NOMO-1 (cell line): ENCODE data around the gene SCAMP4.
A peak's percentile ranks its signal among the peaks of the same experiment; 100 is the strongest.
"Not testable (repeated sequence)": the region's sequence is repeated elsewhere in the genome, so short reads cannot be mapped to it uniquely, and the experiment has no call there.

Experiments used
- DNase-seq, 2 experiments: peaks; one replicate each; lab custom pipeline; 2025; ENCODE audit not compliant: unreplicated experiment in 2 of 2; lab: John Stamatoyannopoulos, UW

Gene SCAMP4

DNA sequence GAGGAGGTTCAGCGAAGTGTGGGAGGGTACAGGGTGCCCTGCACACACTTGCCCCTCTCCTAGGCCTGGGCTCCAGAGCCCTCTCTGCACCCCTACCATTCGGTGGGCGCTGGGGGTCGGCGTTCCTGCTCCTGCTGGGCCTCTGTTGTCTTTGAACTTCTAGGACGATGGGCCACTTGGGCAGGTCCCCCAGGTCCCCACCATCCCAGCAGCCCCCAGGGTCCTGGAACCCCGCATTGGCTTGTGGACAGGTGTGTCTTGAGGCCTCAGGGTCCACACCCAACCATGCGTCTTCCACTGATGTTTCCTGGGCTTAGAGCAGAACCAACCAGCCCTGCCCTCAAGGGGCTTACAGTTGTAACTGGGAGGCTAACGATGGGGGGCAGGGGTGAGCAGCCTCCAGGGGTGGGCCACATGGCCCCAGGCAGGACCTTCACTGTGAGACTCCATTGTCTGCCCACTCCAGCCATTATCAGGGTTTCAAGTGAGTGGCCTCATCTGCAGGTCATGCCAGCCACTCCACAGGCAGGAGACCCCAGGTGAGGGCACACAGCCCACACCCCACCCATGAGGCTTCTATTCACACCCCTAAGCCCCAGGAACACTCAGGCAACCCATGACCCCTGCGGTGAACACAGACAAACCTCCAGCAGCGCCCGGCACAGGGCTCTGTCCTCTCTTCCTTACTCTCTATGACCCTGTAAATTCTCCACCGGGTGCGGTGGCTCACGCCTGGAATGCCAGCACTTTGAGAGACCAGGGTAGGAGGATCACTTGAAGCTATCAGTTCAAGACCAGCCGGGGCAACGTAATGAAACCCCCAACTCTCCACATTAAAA, 39.8 kb upstream of the SCAMP4 start:
- no peak for DNase-seq

- no peak for DNase-seq
Observed at GRCh38 chr19:1866693-1867348, 38.4 kb upstream of the SCAMP4 start.

- no peak for DNase-seq
Observed at GRCh38 chr19:1867349-1867724, 37.9 kb upstream of the SCAMP4 start.

DNA sequence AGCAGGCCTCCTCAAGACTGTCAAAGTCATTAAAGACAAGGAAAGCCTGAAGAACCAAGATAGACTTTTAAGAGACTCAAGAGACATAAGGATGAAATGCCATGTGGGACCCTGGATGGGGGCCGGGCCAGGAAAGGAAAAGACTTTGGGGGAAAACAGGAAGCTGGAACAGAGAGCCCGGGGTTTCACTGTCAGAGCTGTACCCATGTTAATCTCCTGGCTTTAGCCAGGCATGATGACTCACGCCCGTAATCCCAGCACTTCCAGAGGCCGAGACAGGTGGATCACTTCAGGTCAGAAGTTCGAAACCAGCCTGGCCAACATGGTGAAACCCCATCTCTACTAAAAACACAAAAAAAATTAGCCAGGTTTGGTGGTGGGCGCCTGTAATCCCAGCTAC, 36.2 kb upstream of the SCAMP4 start:
- no peak for DNase-seq

DNA sequence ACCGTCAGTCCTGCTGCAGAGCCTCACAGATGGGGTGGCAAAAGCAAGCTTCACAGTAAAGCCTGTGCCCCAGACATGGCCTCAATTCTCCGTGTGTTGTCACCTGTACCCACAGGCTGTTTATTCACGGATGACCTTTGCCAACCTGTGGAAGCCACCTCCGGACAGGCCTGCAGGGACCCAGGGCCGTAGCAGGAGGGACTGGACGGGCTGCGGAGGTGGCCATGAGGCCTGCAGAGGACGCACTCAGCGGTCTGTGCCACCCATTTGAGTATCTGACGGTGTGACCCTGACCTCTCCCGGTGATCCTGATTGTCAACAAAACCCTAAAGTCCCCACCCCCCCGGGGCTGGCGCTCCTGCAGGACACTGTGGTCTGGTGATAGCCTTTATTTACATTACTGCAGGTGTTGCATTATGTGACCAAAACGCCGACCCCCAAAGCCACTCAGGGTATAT, 34.0 kb upstream of the SCAMP4 start:
- no peak for DNase-seq

- no peak for DNase-seq
Observed at GRCh38 chr19:1871630-1872029, 33.6 kb upstream of the SCAMP4 start.

DNA sequence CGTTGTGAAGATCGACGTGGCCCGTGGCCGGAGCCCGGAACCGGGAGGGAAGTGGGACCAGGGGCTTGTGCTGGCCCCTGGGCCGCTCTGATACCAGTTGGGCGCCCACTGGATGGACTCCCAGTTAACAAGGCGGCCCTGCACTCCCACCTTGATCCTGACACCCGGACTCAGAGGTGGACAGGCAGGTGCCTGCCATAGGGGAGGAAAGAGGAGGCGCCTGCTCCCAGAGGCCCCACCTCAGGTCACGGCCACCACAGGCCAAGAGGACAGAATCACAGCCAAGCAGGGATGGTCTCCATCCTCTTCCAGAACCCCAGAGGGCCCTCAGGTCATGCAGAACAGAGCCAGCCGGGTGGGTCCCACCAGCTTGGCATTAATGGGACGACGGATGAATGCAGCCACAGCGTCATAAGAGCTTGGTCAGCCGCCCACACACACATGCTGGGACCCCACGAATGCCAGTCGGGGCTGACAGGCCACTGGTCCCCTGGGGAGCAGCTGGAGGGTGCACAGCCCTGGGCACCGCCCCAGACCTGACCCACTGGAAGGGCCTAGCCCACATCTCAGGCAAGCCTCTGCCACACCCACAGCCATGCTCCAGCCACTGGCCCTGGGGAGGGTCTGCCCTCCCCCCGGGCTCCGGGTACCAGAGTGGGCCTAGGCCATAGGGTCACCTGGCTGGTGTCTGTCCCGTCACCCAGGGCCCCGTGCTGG, 32.2 kb upstream of the SCAMP4 start:
- DNase-seq: no peak

DNA sequence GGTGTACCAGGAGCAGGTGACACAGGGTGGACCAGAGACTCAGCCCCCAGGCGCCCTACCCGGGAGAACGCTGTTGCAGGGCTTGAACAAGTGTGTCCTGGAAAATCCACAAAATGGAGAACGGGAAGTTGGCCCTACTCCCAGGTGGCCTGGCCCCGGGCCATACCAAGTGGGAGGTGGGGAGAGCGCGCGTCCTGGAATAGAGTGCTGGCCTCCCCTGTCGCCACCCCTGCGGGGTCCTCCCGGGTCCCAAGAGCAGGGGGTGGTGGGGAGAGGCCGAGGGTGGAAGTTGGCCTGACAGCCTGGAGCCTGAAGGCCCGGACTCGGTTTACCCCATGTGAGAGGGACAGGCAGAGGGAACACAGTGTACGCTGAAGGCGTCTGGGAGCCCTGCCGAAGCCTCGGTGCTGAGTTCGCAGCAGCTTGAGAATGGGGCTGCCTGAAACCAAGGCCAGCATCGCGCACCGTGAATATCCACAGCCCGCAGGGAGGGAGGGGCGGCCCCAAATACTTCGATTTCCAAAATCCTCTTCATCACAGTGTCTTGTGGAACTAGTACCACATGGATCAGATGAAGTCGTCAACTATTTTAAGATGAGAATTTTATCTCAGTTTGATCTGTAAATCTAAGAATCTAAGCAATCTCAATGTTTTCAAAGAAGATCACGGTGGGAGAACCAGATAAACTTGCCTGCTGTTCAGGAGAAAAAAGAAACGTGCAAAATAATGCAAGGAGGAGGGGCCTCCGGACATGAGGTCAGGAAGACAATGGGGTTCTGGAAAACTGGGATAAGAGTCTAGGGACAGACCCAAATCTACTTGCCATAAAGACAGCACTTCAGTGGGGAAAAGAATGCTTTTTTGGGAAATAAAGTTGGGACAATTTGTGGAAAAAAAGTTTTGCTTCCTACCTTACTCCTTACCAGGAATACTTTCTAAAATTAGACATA, 31.4 kb upstream of the SCAMP4 start:
- DNase-seq: no peak

- peak in 1 of 2 experiments; percentile 55 for DNase-seq
Observed at GRCh38 chr19:1874554-1875185, 30.5 kb upstream of the SCAMP4 start.

DNA sequence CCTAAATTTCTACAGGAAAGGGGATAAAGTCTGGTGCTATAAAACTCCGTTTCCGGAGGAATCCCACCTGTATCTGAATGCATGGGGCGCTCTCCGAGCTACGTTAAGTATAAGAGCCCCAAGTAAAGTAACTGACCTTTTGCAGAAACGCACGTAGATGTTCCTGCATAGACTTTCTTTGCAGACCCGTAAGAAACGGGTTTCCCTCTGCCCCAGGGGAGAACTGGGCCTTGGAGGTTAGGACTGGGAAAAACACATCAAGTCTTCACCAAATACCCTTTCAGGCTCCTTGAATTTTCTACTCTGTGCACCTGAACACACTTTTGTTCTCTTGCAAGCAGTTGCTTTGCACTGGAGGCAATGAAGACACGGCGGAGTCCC, 29.9 kb upstream of the SCAMP4 start:
- not testable (repeated sequence) for DNase-seq

DNA sequence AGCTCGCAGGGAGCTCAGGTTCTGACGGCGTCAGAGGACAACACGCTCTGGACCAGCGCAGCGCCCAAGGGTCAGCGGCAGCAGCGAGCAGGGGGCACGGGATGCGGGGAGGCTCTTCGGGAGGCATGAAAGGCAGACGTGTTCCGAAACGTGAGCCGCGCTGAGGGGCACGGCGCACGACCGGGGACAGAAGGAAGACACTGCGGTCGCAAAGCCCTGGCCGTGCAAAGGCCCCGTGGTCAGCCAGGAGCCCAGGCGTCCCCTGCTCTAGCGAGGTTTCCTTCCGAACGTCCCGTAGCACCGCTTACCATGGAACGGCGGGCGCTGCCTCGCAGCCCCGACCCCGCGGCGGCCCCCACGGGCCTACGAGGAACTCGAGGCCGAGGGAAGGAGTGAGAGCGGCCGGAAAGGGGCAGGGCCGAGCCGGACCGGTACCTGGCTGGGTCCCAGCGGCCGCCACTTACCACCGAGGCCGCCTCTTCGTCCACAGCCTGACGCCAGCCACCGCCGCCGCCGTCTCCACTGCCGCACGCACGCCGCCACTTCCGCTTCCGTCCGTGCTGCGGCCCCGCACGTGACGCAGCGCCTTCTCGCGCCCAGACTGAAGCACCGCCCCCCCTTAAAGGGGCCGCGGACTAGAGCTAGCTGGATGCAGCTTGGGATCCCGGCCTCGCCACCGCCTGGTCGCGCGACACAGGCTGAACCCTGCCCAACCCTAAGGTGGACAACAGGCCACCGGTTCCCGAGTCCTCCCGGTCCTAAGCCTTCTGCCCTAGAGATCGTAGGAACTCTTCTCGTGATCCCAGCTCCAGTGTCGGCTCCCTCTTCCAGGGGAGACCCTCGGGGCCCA, 29.3 kb upstream of the SCAMP4 start:
- DNase-seq: peak; percentile 92 to 96

DNA sequence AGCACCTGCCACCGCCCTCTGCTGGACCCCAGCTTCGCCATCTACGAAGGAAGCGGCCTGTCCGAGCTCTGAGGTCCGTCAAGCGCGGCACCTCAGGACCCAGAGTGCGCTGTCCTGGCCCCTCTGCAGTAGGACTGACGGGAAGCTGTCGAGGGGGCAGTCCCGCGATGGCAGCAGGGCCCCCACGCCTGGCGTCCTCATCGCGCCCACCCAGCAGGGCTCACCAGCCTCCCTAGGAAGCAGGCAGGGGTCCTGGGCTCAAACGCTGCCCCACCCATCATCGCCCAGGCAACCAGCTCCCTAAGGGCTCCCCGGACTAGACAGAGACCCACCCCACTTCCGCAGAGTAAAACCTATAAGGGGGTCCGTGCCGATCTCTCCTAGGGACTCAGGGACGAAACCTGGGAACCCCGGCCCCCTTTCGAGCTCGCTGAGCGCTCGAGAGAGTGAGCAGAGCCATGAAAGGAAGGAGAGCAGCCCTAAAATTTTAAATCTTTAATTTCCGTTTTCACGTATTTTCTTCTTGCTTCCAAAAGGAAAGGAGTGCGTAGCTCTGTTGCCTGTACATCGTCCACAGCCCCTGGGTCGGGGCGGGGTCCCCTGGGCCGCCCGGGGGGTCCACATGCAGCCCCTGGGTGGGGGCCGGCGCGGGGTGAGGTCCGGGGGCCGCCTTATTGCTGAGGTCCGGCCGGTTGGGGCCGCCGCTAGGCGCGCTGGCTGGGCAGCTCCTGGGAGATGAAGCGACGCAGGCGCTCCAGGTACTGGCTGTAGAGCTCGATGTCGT, 28.5 kb upstream of the SCAMP4 start:
- not testable (repeated sequence) for DNase-seq

GRCh38 chr19:1877280-1877660, 27.9 kb upstream of the SCAMP4 start:
- DNase-seq: not testable (repeated sequence)

- DNase-seq: not testable (repeated sequence)
Observed at GRCh38 chr19:1878583-1878982, 26.6 kb upstream of the SCAMP4 start.

DNA sequence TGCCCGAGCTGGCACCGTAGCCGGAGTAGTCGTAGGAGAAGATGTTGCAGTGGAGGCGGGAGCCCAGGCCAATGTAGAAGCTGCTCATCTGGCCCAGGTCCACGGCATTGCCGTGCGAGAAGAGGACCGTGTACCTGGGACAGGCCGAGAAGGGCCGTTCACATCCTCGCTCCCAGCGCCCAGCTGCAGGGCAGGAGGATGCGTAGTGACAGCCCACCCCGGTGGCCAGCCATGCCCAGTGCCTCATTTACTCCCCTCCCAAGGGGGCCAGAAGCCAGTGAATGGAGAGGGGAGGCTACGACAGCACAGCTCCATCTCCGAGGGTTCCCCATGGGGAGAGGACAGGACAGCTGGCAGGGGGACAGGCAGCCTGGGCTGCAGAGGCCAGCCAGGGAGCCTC, 25.2 kb upstream of the SCAMP4 start:
- DNase-seq: not testable (repeated sequence)

DNA sequence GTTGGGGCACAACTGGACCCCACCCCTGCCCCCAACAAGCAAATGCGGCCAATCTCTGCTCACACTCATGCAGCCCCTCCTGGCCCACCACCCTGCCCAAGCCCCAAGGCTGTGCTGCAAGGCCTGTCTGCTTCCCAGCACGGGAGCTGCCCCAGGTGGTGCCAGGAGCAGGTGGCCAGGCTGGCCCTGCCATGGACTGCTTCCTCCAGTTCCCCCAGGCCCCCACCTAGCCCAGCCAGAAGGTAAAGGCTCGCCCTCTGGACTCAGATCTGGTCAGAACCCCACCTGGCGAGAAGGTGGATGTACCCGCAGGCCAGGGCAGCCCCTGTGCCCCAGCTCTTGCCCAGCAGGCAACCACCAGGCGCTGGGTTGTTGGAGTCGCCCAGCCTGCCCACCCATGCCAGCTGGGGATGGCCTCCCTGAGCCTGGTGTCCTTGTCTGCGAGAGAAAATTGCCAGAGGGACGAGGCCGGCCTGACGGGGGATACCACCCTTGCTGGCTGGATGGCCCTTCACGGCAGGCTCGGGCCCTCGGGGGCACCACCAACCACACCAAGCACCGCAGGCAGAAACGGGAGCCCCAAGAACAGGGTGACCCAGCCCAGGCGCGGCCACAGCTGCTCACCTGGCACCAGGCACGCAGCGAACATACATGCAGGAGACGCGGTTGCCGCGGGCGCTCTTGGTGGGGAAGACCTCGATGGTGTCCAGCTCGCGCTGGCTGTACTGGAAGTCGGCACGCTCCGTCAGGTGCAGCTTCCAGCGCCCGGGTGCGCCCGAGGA, 24.4 kb upstream of the SCAMP4 start:
- no peak for DNase-seq

GRCh38 chr19:1881393-1882088, 23.7 kb upstream of the SCAMP4 start:
- not testable (repeated sequence) for DNase-seq
